ENCODE data around the gene FOXS1. TPM values are rescaled to one million over a fixed set of nuclear protein-coding genes. Genes with fewer than 3 reads are reported as not detected.

Gene FOXS1
- not detected in 2 replicates for total RNA-seq (2014; rRNA removed; shearing (Covaris generic))

DNA sequence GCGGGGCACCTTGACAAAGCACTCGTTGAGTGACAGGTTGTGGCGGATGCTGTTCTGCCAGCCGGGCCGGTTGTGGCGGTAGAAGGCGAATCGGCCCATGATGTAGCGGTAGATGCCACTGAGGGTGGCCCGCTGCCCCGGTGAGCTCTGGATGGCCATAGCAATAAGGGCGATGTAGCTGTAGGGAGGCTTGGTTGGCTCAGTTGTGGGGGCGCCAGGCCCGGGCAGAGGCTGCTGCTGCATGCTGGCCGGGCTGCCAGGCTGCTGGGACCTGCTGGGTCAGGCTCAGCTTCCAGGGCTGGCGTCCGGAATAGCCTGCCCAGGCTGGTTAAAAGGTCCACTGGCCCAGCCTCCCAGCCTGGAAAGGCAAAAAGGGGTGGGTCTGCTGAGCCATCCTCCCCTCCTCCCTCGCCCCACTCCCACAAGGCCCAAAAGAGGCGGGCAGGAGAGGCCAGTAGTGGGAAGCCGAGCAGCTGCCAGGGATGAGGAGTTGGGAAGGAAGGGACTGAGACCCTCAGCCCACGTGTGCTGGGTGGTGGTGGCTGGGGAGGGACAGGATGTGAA is at the start of gene FOXS1:
TSS of gene FOXS1 (minus strand) at position 305 of the 564 bp plus-strand sequence. CDS start at position 243, 62 bp downstream.

DNA sequence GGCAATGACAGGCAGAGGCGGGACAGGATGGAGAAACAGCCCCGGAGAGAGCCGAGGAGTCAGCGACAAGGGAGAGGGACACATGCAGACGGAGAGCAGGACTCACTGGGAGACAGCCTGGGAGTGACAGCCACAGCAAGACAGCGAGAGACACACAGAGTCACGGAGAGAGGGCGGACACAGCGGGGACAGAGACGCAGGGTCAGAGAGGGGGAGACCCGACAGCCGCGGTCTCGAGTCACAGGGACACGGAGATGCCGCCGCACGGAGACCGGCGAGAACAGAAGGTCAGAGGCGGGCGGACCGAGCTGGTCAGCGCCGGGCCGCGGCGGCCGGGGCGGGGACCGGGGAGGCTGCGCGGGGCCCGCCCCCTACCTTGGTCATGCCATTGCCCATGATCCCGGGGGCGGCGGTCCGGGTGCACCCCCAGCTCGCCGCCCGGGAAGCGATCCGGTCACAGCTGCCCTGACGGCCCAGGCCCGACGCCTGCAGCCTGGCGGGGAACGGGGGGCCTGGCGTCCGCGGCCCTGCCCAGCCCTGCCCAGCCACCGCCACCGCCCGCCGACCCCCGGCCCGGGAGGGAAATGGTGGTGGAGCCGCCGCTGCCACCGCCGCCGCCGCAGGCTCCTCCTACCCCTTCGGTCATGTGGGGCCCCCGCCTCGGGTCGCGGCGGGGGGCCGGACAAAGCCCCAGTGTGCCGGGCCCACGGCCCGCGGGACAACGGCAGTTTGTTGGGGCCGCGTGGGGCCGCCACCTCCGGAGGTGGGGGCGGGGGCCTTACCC is 24.7 kb upstream of the FOXS1 start, which contains the start of the genes DUSP15 and TTLL9:
TSS of gene DUSP15 (minus strand) at position 586 of the 784 bp plus-strand sequence. CDS start at position 396, 190 bp downstream.
TSS of gene TTLL9 (plus strand) at position 693 of the 784 bp plus-strand sequence. CDS start 493 bp downstream, outside the sequence.

DNA sequence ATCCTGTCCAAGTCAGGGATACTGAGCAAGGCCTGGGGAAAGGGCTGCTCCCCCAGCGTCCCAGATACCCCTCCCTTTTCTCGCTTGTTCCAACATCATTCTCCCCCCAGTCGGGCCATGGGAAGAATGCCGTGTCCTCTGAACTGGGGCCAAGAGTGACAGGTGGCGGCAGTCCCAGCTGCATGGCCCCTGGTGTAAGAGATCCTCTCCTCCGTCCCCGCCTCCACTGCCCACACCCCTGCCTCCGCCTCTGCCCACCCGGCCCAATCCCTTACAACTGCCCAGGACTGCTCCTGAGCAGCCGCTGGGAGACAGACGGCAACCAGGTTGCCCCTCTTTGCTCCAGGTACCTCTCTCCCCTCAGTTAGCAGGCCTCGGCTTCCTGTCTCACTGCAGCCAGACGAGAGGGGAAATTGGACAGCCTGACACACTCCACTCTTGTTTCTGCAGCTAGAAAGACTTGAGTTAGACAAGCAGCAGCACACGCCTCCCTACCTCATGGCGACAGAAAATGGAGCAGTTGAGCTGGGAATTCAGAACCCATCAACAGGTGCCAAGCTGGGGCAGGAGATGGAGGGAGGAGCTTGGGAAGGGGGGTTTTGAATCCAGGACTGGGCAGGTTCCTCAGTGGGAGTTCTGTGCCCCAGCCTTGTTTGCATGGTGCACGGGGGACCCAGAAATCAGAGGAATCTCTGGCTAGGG is 26.2 kb downstream of the FOXS1 start, which contains the start of gene MYLK2:
TSS of gene MYLK2 (plus strand) at position 274 of the 702 bp plus-strand sequence. CDS start at position 499, 225 bp downstream.

Small RNAs within 50 kb of the gene (small RNA-seq; reads per million reads assigned to genes)
- not detected for gene AL160175.1

Other genes with a start within 250 kb of the FOXS1 start
- 813 and 881 TPM in 2 replicates for gene ID1, start 240.3 kb downstream of the FOXS1 start, total RNA-seq (2014; rRNA removed; shearing (Covaris generic))
- not detected in 2 replicates for gene COX4I2, start 207.7 kb downstream of the FOXS1 start, total RNA-seq (2014; rRNA removed; shearing (Covaris generic))
- gene BCL2L1, start 122.7 kb downstream of the FOXS1 start, total RNA-seq (2014; rRNA removed; shearing (Covaris generic)): 117 and 122 TPM in 2 replicates
- 122 and 126 TPM in 2 replicates for gene TPX2, start 106.3 kb downstream of the FOXS1 start, total RNA-seq (2014; rRNA removed; shearing (Covaris generic))
- 2.1 and 2.3 TPM in 2 replicates for gene MYLK2, start 26.2 kb downstream of the FOXS1 start, total RNA-seq (2014; rRNA removed; shearing (Covaris generic))
- gene DUSP15, start 24.9 kb upstream of the FOXS1 start, total RNA-seq (2014; rRNA removed; shearing (Covaris generic)): 1.5 and 3.1 TPM in 2 replicates
- gene TTLL9, start 25.0 kb upstream of the FOXS1 start, total RNA-seq (2014; rRNA removed; shearing (Covaris generic)): 0.11 TPM in 1 of 2 replicates, not detected in the other
- 11.1 and 12.0 TPM in 2 replicates for gene PDRG1, start 106.4 kb upstream of the FOXS1 start, total RNA-seq (2014; rRNA removed; shearing (Covaris generic))
- gene XKR7, start 122.5 kb upstream of the FOXS1 start, total RNA-seq (2014; rRNA removed; shearing (Covaris generic)): not detected in 2 replicates
- not detected in 2 replicates for gene CCM2L, start 164.8 kb upstream of the FOXS1 start, total RNA-seq (2014; rRNA removed; shearing (Covaris generic))
- not detected in 2 replicates for gene HCK, start 206.6 kb upstream of the FOXS1 start, total RNA-seq (2014; rRNA removed; shearing (Covaris generic))

Measured in A375 (cell line).